ENCODE measurements around the gene TMEM100.

The TMEM100 gene

GRCh38 chr17:55743103-55743679, 20.5 kb upstream of the TMEM100 start:
- no peak for DNase-seq (ENCODE audit: low read depth, low spot score)

GRCh38 chr17:55742272-55743102, 19.8 kb upstream of the TMEM100 start:
- no peak for DNase-seq (ENCODE audit: low read depth, low spot score)

- DNase-seq (ENCODE audit: low read depth, low spot score) = no peak
Measured at GRCh38 chr17:55741356-55741700, 18.7 kb upstream of the TMEM100 start.

GRCh38 chr17:55740511-55741355, 18.1 kb upstream of the TMEM100 start:
- no peak for DNase-seq (ENCODE audit: low read depth, low spot score)

GRCh38 chr17:55737976-55738501, 15.4 kb upstream of the TMEM100 start:
- DNase-seq (ENCODE audit: low read depth, low spot score) = no peak

GRCh38 chr17:55735731-55736405, 13.2 kb upstream of the TMEM100 start:
- no peak for DNase-seq (ENCODE audit: low read depth, low spot score)

- DNase-seq (ENCODE audit: low read depth, low spot score) = no peak
Measured at GRCh38 chr17:55734128-55734781, 11.6 kb upstream of the TMEM100 start.

- DNase-seq (ENCODE audit: low read depth, low spot score) = no peak
Measured at GRCh38 chr17:55731586-55732250, 9.1 kb upstream of the TMEM100 start.

- no peak for DNase-seq (ENCODE audit: low read depth, low spot score)
Measured at GRCh38 chr17:55730808-55731207, 8.1 kb upstream of the TMEM100 start.

- DNase-seq (ENCODE audit: low read depth, low spot score) = no peak
Measured at GRCh38 chr17:55730380-55730779, 7.7 kb upstream of the TMEM100 start.

GRCh38 chr17:55729484-55729883, 6.8 kb upstream of the TMEM100 start:
- no peak for DNase-seq (ENCODE audit: low read depth, low spot score)

- DNase-seq (ENCODE audit: low read depth, low spot score) = no peak
Measured at GRCh38 chr17:55728833-55729232, 6.2 kb upstream of the TMEM100 start.

- no peak for DNase-seq (ENCODE audit: low read depth, low spot score)
Measured at GRCh38 chr17:55728361-55728760, 5.7 kb upstream of the TMEM100 start.

- no peak for DNase-seq (ENCODE audit: low read depth, low spot score)
Measured at GRCh38 chr17:55727920-55728319, 5.3 kb upstream of the TMEM100 start.

GRCh38 chr17:55727275-55727674, 4.6 kb upstream of the TMEM100 start:
- DNase-seq (ENCODE audit: low read depth, low spot score) = no peak

GRCh38 chr17:55726440-55726839, 3.8 kb upstream of the TMEM100 start:
- DNase-seq (ENCODE audit: low read depth, low spot score) = no peak

- DNase-seq (ENCODE audit: low read depth, low spot score) = no peak
Measured at GRCh38 chr17:55723488-55723848, 804 bp upstream of the TMEM100 start.

- no peak for DNase-seq (ENCODE audit: low read depth, low spot score)
Measured at GRCh38 chr17:55722016-55722736, 488 bp downstream of the TMEM100 start.

GRCh38 chr17:55720919-55721836, 1.5 kb downstream of the TMEM100 start:
- no peak for DNase-seq (ENCODE audit: low read depth, low spot score)
